ENCODE measurements around the gene PPP1R3G.

PPP1R3G gene

GRCh38 chr6:5071216-5071615, 13.9 kb upstream of the PPP1R3G start:
- TF ChIP-seq OSR1 (CRISPR knock-in tag; IDR thresholded peaks at IDR 0.05) (no peak), ZFP3 (CRISPR knock-in tag; IDR thresholded peaks at IDR 0.05) (no peak), SNAI2 (CRISPR knock-in tag; IDR thresholded peaks at IDR 0.05) (no peak), POU6F1 (CRISPR knock-in tag; IDR thresholded peaks at IDR 0.05; ENCODE audit: borderline replicate concordance, low read depth) (no peak), ZNF8 (CRISPR knock-in tag; IDR thresholded peaks at IDR 0.05) (no peak), GLIS3 (CRISPR knock-in tag; IDR thresholded peaks at IDR 0.05) (no peak), PATZ1 (CRISPR knock-in tag; IDR thresholded peaks at IDR 0.05; ENCODE audit: borderline replicate concordance) (no peak), BACH2 (CRISPR knock-in tag; IDR thresholded peaks at IDR 0.05; ENCODE audit: borderline replicate concordance) (no peak), ZNF565 (CRISPR knock-in tag; conservative IDR thresholded peaks at IDR 0.05; ENCODE audit: low read depth) (no peak), TSHZ2 (CRISPR knock-in tag; IDR thresholded peaks at IDR 0.05) (no peak), ISL1 (CRISPR knock-in tag; IDR thresholded peaks at IDR 0.05) (no peak), ESRRG (CRISPR knock-in tag; IDR thresholded peaks at IDR 0.05) (no peak), ARNTL (CRISPR knock-in tag; IDR thresholded peaks at IDR 0.05; ENCODE audit: borderline replicate concordance, low read depth) (no peak), TOX (CRISPR knock-in tag; IDR thresholded peaks at IDR 0.05; ENCODE audit: borderline replicate concordance) (no peak), PPARA (CRISPR knock-in tag; IDR thresholded peaks at IDR 0.05; ENCODE audit: borderline replicate concordance) (no peak), TCF4 (CRISPR knock-in tag; IDR thresholded peaks at IDR 0.05; ENCODE audit: borderline replicate concordance) (no peak), ZNF70 (CRISPR knock-in tag; IDR thresholded peaks at IDR 0.05) (no peak), RARB (CRISPR knock-in tag; IDR thresholded peaks at IDR 0.05) (no peak), ZC3H10 (CRISPR knock-in tag; IDR thresholded peaks at IDR 0.05) (no peak)
- no peak for ATAC-seq

- ATAC-seq: no peak
- no peak for TF ChIP-seq ARNTL (CRISPR knock-in tag; IDR thresholded peaks at IDR 0.05; ENCODE audit: borderline replicate concordance, low read depth)
- no peak for TF ChIP-seq RARB (CRISPR knock-in tag; IDR thresholded peaks at IDR 0.05)
- TF ChIP-seq SNAI2 (CRISPR knock-in tag; IDR thresholded peaks at IDR 0.05): no peak
- TF ChIP-seq CSRNP3 (CRISPR knock-in tag; IDR thresholded peaks at IDR 0.05): no peak
- TF ChIP-seq ZNF8 (CRISPR knock-in tag; IDR thresholded peaks at IDR 0.05): no peak
- TF ChIP-seq GLIS3 (CRISPR knock-in tag; IDR thresholded peaks at IDR 0.05): no peak
- TF ChIP-seq TCF4 (CRISPR knock-in tag; IDR thresholded peaks at IDR 0.05; ENCODE audit: borderline replicate concordance): no peak
- no peak for TF ChIP-seq CREB5 (CRISPR knock-in tag; IDR thresholded peaks at IDR 0.05; ENCODE audit: low read depth)
- TF ChIP-seq ZNF565 (CRISPR knock-in tag; conservative IDR thresholded peaks at IDR 0.05; ENCODE audit: low read depth): no peak
- no peak for TF ChIP-seq ZFP30 (CRISPR knock-in tag; IDR thresholded peaks at IDR 0.05)
- TF ChIP-seq ZC3H10 (CRISPR knock-in tag; IDR thresholded peaks at IDR 0.05): no peak
- no peak for TF ChIP-seq CSDC2 (CRISPR knock-in tag; IDR thresholded peaks at IDR 0.05)
- TF ChIP-seq BACH2 (CRISPR knock-in tag; IDR thresholded peaks at IDR 0.05; ENCODE audit: borderline replicate concordance): no peak
- TF ChIP-seq TOX (CRISPR knock-in tag; IDR thresholded peaks at IDR 0.05; ENCODE audit: borderline replicate concordance): no peak
- no peak for TF ChIP-seq ISL1 (CRISPR knock-in tag; IDR thresholded peaks at IDR 0.05)
- TF ChIP-seq ZNF70 (CRISPR knock-in tag; IDR thresholded peaks at IDR 0.05): no peak
These were observed 12.7 kb upstream of the PPP1R3G start for GRCh38 chr6:5072440-5072839.

Measured in SK-N-SH treated with all-trans-retinoic acid at 6 μM for 48 hours (cell line).